ENCODE measurements around the gene PRAME.
"Not testable (repeated sequence)": the region's sequence is repeated elsewhere in the genome, so short reads cannot be mapped to it uniquely, and the experiment has no call there.

The PRAME gene

GRCh38 chr22:22550789-22551434 lies 8.2 kb downstream of the PRAME start:
- DNase-seq (ENCODE audit: low read depth), result no peak

- no peak for DNase-seq (ENCODE audit: low read depth)
Observed at GRCh38 chr22:22548910-22549309, 10.2 kb downstream of the PRAME start.

DNA sequence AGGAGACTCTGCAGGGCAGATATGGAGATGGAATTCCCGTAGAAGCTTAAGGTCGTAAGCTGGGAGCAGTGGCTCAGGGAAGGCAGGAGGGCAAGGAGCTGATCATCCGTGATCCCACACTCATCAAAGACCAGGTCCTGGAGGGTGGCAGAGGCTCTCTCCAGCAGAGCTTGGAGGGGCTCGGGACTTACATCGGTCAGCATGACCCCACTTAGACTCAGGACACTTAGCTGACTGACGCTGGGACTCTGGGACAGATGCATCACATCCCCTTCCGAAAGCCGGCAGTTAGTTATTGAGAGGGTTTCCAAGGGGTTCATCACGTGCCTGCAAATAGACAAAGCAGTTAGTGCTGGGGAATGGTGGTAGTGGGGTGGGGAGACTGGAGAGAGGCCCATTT lies 10.7 kb downstream of the PRAME start:
- DNase-seq (ENCODE audit: low read depth), result no peak

DNA sequence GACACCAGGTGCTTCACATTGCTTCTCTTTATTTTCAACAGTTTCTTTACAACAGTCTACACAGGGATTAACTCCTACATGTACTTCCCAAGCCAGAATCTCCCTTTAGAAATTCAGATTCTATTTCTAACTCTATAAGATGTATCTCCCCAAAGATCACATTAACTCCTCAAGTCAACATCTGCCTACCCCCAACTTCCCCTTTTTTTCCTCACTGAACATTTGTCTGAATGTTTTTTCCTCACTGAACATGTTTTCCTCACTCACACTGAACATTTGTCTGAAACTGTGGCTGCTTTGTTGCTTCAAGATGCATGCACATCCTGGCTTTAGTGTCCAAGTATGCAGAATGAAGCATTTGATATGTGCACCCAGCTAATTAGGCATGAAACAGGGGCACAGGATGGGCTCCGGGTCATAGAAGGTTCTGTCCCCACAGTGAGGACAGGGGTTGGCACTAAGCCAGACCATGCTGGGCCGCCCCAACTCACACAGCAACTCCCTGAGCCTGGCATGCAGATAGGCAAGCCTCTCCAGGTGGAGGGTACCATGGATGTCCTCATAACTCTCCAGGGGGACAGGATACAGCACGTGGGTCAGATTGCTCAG lies 11.3 kb downstream of the PRAME start:
- DNase-seq (ENCODE audit: low read depth), result no peak

DNA sequence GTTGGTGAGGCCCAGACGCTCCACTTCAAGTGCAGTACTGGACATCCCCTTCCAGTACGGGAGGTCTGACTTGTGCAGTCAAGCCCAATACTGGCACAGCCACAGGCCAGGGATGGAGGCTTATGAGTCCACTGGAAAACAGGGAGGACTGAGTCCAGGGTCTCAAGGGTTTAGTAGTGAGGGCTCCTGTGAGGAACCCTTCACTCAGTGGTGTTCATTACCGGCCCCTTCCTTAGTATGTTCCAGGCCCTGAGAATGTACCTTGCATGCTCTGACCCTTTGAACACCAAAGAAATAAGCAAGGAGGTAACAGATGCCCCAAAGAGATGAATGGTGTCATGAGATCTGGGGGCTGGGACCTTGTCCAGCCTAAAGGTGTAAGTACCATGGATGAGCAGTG lies 11.8 kb downstream of the PRAME start:
- DNase-seq (ENCODE audit: low read depth), result no peak

- DNase-seq (ENCODE audit: low read depth), result no peak
Observed at GRCh38 chr22:22546490-22546889, 12.6 kb downstream of the PRAME start.

DNA sequence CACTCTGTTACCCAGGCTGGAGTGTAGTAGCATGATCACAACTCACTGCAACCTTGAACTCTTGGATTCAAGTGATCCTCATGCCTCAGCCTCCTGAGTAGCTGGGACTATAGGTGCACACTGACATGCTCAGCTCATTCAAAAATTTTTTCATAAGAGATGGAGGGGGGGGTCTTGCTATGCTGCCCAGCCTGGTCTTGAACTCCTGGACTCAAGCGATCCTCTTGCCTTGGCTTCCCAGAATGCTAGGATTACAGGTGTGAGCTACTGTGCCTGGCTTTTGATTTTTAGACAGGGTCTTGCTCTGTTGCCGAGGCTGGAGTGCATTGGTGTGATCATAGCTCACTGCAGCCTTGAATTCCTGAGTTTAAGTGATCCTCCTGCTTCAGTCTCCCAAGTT lies 14.0 kb downstream of the PRAME start:
- no peak for DNase-seq (ENCODE audit: low read depth)

DNA sequence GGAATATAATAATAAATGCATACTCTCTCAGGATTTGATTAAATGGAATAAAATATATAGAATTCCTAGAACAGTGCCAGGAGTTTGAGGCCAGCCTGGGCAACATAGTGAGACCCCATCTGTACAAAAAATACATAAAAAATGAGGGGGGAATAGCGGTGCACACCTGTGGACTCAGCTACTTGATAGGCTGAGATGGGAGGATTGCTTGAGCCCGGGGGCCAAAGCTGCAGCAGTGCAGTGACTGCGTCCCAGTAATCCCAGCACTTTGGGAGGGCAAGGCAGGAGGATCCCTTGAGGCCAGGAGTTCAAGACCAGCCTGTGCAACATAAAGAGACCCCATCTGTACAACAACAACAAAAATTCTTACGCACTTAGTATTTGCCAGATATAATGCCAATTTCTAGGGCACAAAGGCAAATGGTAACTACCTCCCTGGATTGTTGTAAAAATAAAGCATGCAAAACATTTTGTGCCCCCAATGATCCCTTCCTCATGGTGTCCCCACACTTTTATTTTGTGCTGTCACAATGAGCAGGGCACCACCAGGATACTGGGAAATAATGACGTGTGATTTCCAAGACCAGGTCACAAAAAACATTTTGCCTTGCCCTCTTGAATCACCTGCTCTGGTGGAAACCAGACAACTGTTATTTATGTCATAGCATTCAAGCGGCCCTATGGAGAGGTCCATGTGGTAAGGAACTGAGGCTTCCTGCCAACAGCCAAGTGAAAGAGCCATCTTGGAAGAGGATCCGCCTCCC lies 20.7 kb downstream of the PRAME start:
- no peak for DNase-seq (ENCODE audit: low read depth)

DNA sequence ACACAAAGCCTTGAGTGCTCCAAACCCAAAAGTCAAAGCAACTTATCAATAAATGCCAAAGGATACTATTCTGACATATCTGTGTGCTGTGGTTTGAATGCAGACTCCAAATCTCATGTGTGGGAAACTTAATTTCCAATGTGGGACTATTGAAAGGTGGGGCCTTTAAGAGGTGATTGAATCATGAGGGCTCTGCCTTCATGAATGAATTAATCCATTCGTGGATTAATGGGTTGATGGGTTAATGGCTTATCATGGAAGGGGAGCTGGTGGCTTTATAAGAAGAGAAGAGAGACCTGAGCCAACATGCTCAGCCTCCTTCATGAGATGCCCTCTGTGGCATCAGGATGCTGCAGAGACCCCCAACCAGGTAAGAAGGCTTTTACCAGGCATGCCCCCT lies 22.1 kb downstream of the PRAME start:
- DNase-seq (ENCODE audit: low read depth), result no peak

DNA sequence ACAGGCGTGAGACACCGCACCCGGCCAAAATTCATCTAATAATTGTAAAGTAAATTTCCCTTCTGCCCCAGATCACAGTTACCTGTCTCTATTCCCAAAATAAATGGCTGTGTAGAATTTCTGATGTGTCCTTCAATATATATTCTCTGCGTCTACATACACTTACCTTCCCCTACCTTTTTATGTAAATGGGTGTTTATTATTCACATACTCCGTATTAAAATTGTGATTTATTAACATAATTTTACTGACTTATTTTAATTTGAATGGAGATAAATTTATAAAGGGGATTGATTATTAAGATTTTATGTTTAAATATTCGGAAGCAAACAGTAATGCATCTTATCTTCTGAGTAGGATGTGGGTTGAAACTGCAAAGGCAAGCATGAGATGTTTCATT lies 22.6 kb downstream of the PRAME start:
- no peak for DNase-seq (ENCODE audit: low read depth)

- no peak for DNase-seq (ENCODE audit: low read depth)
Observed at GRCh38 chr22:22535662-22536061, 23.4 kb downstream of the PRAME start.

DNA sequence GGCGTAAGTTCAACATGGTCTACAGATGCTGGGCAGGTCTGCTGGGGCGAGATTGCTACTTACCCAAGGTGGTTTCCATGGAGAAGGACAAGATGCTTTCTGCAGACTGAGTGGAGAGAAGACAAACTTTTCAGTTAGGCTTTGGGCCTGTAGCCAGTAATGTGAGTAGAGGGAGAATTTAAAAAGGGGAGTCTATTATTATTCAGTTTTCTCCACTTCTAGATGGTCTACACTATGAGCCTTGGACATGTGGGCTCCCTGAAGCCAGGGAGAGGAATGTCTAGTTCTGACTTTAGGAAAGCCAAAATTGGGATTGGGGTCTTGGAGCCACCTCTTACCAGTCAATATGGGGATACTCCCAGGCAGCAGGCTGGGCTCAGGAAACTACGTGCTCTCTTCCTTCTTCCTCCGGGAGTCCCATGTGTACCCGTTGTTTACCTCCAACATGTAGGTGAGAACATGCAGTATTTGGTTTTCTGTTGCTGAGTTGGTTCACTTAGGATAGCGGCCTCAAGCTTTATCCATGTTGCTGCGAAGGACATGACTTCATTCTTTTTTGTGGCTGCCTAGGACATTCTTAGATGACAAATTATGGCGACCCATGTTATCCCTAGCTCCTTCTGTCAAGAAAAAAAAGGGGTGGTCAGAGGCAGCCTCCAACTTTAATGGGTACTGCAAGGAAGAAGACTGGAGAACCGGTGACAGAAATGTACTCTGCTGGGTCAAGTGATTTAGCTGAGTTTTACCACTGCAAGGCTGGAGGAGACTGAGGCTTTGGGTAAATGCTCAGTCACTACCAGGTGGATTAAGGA lies 24.3 kb downstream of the PRAME start:
- no peak for DNase-seq (ENCODE audit: low read depth)

GRCh38 chr22:22533863-22534262 lies 25.2 kb downstream of the PRAME start:
- no peak for DNase-seq (ENCODE audit: low read depth)

DNA sequence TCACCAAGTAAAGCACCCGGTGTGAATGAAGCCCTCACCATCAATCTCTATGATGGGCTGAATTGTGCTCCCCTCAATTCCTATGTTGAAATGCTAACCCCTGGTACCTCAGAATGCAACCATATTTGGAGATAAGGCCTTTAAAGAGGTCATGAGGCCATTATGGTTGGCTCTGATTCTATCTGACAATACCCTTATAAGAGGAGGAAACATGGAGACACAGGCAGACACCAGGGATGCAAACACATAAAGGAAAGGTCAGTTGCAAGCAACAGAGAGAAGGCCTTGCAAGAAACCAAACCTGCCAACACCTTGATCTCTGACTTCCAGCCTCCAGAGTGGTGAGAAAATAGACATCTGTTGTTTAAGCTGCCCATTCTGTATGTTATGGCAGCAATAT lies 25.6 kb downstream of the PRAME start:
- no peak for DNase-seq (ENCODE audit: low read depth)

- DNase-seq (ENCODE audit: low read depth), result not testable (repeated sequence)
Observed at GRCh38 chr22:22532547-22533071, 26.5 kb downstream of the PRAME start.

GRCh38 chr22:22531770-22532546 lies 27.1 kb downstream of the PRAME start:
- no peak for DNase-seq (ENCODE audit: low read depth)

DNA sequence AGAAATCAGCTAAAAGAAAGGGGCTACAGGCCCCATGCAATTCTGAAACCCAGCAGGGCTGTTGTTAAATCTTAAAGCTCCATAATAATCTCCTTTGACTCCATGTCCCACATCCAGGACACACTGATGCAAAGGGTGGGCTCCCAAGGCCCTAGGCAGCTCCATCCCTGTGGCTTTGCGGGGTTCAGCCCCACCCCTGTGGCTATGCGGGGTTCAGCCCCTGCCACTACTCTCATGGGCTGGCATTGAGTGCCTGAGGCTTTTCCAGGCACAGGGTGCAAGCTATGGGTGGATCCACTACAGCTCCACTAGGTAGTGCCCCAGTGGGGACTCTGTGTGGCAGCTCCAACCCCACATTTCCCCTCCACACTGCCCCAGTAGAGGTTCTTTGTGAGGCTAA lies 30.3 kb downstream of the PRAME start:
- no peak for DNase-seq (ENCODE audit: low read depth)

GRCh38 chr22:22527312-22527711 lies 31.8 kb downstream of the PRAME start:
- DNase-seq (ENCODE audit: low read depth), result no peak

- no peak for DNase-seq (ENCODE audit: low read depth)
Observed at GRCh38 chr22:22526125-22526912, 32.7 kb downstream of the PRAME start.

DNA sequence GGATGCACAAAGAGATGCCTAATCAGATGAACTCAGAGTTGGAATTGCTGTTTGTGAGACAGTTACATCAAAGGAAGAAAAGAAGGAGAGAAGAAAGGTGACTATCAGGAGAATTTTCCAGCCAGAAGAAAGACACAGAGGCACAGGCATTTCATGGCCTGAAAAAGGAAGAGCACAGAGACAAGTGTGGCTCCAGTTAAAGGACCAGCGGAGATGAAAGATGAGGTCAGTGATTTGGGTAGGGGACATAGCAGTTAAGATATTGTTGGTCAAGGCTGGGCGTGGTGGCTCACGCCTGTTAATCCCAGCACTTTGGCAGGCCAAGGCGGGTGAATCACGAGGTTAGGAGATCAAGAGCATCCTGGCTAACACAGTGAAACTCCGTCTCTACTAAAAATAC lies 35.6 kb downstream of the PRAME start:
- DNase-seq (ENCODE audit: low read depth), result no peak

DNA sequence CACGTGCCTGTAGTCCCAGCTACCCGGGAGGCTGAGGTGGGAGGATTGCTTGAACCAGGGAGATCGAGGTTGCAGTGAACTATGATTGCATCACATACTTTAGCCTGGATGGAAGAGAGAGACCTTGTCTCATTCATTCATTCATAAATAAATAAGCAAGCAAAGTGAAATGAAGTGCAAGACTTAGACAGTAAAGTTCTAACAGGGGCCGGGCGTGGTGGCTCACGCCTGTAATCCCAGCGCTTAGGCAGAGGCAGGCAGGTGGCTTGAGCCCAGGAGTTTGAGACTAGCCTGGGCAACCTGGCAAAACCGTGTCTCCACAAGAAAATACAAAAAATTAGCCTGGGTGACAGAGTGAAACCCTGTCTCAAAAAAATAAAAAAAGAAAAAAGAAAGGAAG lies 37.4 kb downstream of the PRAME start:
- DNase-seq (ENCODE audit: low read depth), result no peak
